ENCODE results near the gene SMAP1. TPM values are rescaled to one million over a fixed set of nuclear protein-coding genes. Genes with fewer than 3 reads are reported as not detected.

The SMAP1 gene
- total RNA-seq, 1 donor from 2014 or later = 12.3 TPM

DNA sequence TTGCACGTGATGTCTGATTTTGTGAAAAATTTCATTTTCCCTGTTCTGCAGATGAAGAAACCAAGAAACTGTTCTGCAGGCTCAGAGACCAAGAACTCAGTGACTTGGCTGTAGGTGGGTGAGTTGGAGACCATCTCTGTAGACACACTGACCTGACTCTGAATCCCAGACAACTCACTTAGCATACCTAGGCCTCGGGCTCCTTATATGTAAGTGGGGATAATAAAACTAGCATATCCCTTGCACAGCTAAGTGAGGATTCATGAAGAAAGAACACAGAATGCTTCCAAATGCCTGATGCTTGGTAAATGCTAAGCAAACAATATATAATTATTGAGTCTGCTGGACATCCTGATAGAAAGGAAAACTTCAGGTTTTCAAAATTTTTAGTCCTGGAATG is 218.4 kb downstream of the SMAP1 start:
- no peak for DNase-seq (ENCODE audit: low read depth in 2 of 2)

DNA sequence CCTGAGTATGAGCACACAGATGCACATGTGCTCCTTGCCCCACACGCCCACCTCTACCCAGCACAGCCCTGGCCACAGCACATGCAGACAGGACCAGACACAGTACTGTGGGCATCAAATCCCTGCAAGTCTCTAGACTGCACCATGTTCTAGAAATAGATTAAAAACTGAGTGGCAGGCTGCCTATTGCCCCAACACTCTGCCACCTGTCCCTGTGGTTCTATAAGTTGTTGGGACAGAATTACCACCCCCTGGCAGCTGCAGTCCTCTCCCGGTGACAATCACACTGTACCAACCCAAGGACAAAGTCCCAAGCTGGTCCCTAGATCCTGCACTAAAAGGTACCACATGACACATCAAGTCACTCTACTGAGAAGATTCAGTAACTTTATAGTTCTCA is 219.0 kb downstream of the SMAP1 start:
- no peak for DNase-seq (ENCODE audit: low read depth in 2 of 2)

DNA sequence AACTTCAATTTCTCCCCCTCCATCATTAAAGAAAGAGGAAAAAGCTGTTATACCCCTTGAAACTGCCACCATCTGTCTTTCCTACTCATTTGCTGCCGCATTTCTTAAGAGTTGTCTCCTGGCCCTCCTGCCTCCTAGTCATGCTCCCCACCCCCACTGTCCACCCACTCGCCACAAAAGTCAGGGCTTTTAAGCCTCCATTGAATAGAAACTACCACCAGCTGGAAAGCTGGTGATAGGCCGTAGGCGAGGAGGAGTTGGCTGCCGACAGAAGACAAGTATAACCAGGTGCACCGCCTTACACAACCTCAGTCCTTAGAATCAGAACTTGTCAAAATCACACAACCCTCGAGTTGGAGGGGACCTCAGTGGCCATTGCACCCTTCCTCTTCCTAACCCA is 221.6 kb downstream of the SMAP1 start:
- no peak for DNase-seq (ENCODE audit: low read depth in 2 of 2)

DNA sequence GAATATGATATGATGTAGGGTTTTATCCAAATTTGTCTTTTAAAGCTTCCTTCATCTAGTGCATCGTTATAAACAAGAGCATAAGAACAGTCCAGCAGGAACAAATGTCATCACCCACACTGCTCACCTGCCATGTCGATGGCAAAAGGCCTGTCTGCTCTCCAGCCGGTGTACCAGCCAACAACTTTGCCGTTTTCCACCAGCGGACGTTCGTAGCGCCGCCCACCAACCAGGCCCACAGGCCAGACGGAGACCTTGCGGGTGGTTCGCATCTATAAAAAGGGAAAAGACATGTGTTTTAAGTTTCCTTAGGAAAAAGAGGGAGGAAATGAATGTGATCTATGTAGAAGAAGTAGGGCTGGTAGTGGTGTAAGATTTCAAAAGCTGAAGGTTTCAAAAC is 226.3 kb downstream of the SMAP1 start:
- no peak for DNase-seq (ENCODE audit: low read depth in 2 of 2)

DNA sequence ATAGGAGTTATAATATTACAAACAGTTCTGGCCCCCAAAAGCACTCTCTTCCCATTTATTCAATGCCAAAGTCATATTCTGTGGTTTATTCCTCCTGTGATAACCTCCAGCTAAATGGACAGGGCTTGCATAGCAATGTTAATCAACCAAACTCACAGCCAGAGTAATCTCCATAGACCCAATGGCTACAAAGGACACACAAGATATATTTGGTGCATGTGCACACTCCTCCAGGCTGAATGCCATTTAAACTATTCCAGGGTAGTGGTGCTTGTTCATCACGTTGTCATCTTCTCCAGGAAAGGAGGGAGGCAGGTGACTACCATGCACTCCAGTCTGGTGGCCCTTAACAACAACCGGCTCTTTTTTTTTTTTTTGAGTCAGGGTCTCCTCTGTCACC is 232.4 kb downstream of the SMAP1 start:
- DNase-seq (ENCODE audit: low read depth in 2 of 2) = no peak

DNA sequence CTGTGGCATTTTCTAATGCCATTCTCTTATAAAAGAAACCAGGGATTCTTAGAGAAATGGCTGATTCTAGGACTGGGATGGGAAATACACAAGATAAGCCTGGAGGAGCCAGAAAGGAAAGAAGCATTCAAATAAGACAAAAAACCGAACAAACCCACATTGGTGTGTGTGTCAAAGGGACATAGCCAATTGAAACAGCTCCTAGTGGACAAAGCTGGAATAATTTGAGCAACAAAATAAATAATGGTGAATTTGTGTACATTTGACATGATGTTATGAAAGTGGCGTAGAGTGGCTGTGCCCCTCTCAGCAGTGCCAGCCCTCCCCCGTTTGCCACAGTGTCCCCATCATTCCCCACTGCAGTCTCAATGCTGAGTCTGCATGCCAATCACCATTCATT is 233.6 kb downstream of the SMAP1 start:
- no peak for DNase-seq (ENCODE audit: low read depth in 2 of 2)

DNA sequence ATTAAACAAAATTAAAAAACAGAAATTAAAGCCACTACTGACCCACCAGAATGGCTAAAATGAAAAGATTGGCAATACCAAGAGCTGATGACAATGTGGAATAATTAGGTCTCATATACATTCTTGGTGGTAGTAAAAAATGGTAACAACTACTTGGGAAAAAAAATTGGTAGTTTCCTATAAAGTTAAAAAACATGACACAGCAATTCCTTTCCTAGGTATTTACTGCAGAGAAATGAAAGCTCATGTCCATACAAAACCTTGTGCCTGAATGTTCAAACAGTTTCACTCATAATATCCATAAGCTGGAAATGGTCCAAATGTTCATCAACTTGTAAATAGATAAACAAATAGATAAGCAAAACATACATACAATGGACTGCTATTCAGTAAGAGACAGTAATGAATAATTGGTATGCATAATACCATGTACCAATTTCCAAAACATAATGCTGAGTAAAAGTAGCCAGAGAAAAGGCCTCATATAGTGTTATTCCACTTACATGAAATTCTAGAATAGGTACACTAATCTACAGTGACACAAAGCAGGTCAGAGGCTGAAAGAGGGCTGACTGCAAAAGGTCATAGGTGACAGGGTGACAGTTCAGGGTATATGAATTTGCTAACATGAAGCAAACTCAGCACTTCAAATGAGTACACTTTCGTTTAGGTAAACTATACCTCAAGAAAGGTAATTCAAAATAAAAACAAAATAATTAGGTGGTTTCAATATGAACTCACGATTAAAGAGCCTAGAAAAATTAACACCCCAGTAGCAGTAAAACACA is 236.2 kb downstream of the SMAP1 start:
- DNase-seq (ENCODE audit: low read depth in 2 of 2) = no peak

DNA sequence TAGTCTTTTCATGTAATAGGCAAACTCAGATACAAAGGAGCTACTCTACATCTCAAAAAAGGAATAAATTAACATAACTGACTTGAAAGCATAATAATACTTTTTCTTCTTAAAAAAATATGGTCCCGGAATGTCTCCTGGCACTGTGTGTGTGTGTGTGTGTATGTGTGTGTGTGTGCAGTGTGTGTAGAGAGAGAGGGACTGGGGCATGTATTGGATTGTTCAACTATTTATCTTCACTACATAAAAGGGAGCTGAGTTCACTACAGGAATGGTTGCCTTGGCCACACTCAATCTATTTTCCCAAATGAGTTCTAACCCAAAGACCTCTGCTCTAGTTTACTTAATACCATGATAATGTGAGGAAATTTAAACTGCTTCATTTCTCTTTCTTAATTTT is 238.1 kb downstream of the SMAP1 start:
- DNase-seq (ENCODE audit: low read depth in 2 of 2) = no peak

Other genes with a start within 250 kb of the SMAP1 start
- gene SDHAF4, start 101.0 kb upstream of the SMAP1 start, total RNA-seq = 3.9 and 4.6 TPM in 2 replicates